SK-N-SH (cell line): ENCODE data around the gene WDFY1. TPM values are rescaled to one million over a fixed set of nuclear protein-coding genes. Genes with fewer than 3 reads are reported as not detected.

Experiments used
- CTCF ChIA-PET: fragments of 300-600, 350-600 bp; formaldehyde crosslinking; extraction: SDS; loops from one replicate; lab custom pipeline; 2021; lab: Yijun Ruan, JAX
- POLR2A ChIA-PET: fragments of 350-600 bp; sonication (Branson Sonifier 250); formaldehyde crosslinking; extraction: SDS; loops from one replicate; lab custom pipeline; 2020; ENCODE audit warnings: antibody characterized with exemption, inconsistent platforms; lab: Yijun Ruan, JAX
- DNase-seq: peaks from one replicate; pipeline ENCODE4 v3.0.0; 2012
- H2AFZ ChIP-seq: fragments of 200-600 bp; sonication (generic); 2 replicates; pipeline ENCODE4 v1.8.1; 2016; ENCODE audit warnings: antibody characterized with exemption, mild to moderate bottlenecking, low read depth
- H3F3A ChIP-seq: fragments of 200-600 bp; sonication (generic); replicated peaks from 2 replicates; pipeline ENCODE3; 2016; ENCODE audit warnings: antibody characterized with exemption, mild to moderate bottlenecking; ENCODE audit not compliant: insufficient read depth
- H3K27ac ChIP-seq, 2 experiments: fragments of 200-500 bp in 1 of 2; fragments of 200-600 bp in 1 of 2; sonication (Bioruptor generic) in 1 of 2; sonication (generic), shearing (Covaris generic) in 1 of 2; 2 replicates each; pipeline versions ENCODE4 v1.5.1 to v1.6.1; 2014 to 2016; ENCODE audit warnings: low read depth in 2 of 2, inconsistent platforms in 1 of 2, low read length in 1 of 2, mild to moderate bottlenecking in 1 of 2, mixed read lengths in 1 of 2
- H3K27me3 ChIP-seq: fragments of 200-600 bp; sonication (generic), shearing (Covaris generic); 2 replicates; pipeline ENCODE4 v1.6.1; 2016; ENCODE audit warnings: mixed run types; ENCODE audit not compliant: insufficient read depth
- H3K36me3 ChIP-seq, 2 experiments: fragments of 200-500 bp in 1 of 2; fragments of 200-600 bp in 1 of 2; sonication (Bioruptor generic) in 1 of 2; sonication (generic) in 1 of 2; replicated peaks in 1 of 2; 2 replicates each; pipeline versions ENCODE3 to v1.5.1; 2014 to 2016; ENCODE audit warnings: low read length in 1 of 2, mild to moderate bottlenecking in 1 of 2; ENCODE audit not compliant: insufficient read depth in 2 of 2, control insufficient read depth in 1 of 2
- H3K4me1 ChIP-seq, 2 experiments: fragments of 200-500 bp in 1 of 2; fragments of 200-600 bp in 1 of 2; sonication (Bioruptor generic) in 1 of 2; sonication (generic), shearing (Covaris generic) in 1 of 2; 2 replicates each; pipeline versions ENCODE4 v1.5.1 to v1.6.1; 2014 to 2016; ENCODE audit warnings: low read depth in 1 of 2, low read length in 1 of 2, mixed run types in 1 of 2; ENCODE audit not compliant: insufficient read depth in 2 of 2, control insufficient read depth in 1 of 2
- H3K4me2 ChIP-seq: fragments of 200-600 bp; sonication (generic), shearing (Covaris generic); 2 replicates; pipeline ENCODE4 v1.6.1; 2017; ENCODE audit warnings: mixed run types
- H3K4me3 ChIP-seq, 2 experiments: fragments of 200-500 bp in 1 of 2; fragments of 200-600 bp in 1 of 2; sonication (Bioruptor generic) in 1 of 2; sonication (generic), shearing (Covaris generic) in 1 of 2; 2 replicates each; pipeline versions ENCODE4 v1.5.1 to v1.8.1; 2014 to 2016; ENCODE audit warnings: low read depth in 2 of 2, inconsistent platforms in 1 of 2, low read length in 1 of 2, mild to moderate bottlenecking in 1 of 2, mixed read lengths in 1 of 2, moderate library complexity in 1 of 2
- H3K79me2 ChIP-seq: fragments of 200-600 bp; sonication (generic); 2 replicates; pipeline ENCODE4 v1.8.1; 2017; ENCODE audit warnings: mild to moderate bottlenecking; ENCODE audit not compliant: insufficient read depth
- H3K9ac ChIP-seq: fragments of 200-600 bp; sonication (generic); 2 replicates; pipeline ENCODE4 v1.6.1; 2017; ENCODE audit warnings: mixed run types
- H3K9me2 ChIP-seq: fragments of 200-600 bp; sonication (generic); 2 replicates; pipeline ENCODE4 v1.6.1; 2017; ENCODE audit warnings: mixed run types
- H3K9me3 ChIP-seq: fragments of 200-600 bp; sonication (generic); 2 replicates; pipeline ENCODE4 v1.6.1; 2017; ENCODE audit warnings: mixed run types, mild to moderate bottlenecking, moderate library complexity
- H4K20me1 ChIP-seq: fragments of 200-600 bp; sonication (generic); 2 replicates; pipeline ENCODE4 v1.6.1; 2017; ENCODE audit warnings: mild to moderate bottlenecking, mixed run types; ENCODE audit not compliant: insufficient read depth
- CHD2 ChIP-seq: fragments of 150-350 bp; IDR thresholded peaks from 2 replicates; pipeline ENCODE4 v1.6.1; 2018; ENCODE audit warnings: low read length; ENCODE audit not compliant: partially characterized antibody
- ELF1 ChIP-seq: IDR thresholded peaks from 2 replicates; pipeline ENCODE4 v1.4.0; 2012
- EP300 ChIP-seq, 2 experiments: IDR thresholded peaks; 2 replicates each; pipeline versions ENCODE4 v1.4.0 to v1.6.1; 2012; ENCODE audit warnings: borderline replicate concordance in 1 of 2, low read depth in 1 of 2, low read length in 1 of 2
- EZH2phosphoT487 ChIP-seq: fragments of 200-600 bp; sonication (generic); IDR thresholded peaks from 2 replicates; pipeline ENCODE4 v1.6.1; 2017; ENCODE audit warnings: low read depth, mixed run types, mild to moderate bottlenecking, antibody characterized with exemption, moderate library complexity, borderline replicate concordance
- FOXJ3 ChIP-seq: sonication (generic); formaldehyde crosslinking; IDR thresholded peaks from 2 replicates; pipeline ENCODE4 v1.5.1; 2020; ENCODE audit warnings: mild to moderate bottlenecking, missing genetic modification reagents
- FOXM1 ChIP-seq: IDR thresholded peaks from 2 replicates; pipeline ENCODE4 v1.4.0; 2012; ENCODE audit warnings: low read depth, mild to moderate bottlenecking
- GABPA ChIP-seq: IDR thresholded peaks from 2 replicates; pipeline ENCODE4 v1.4.0; 2012; ENCODE audit warnings: low read depth, mild to moderate bottlenecking
- GATA2 ChIP-seq: sonication (generic); formaldehyde crosslinking; IDR thresholded peaks from 2 replicates; pipeline ENCODE4 v1.5.0; 2020; ENCODE audit warnings: mild to moderate bottlenecking, missing genetic modification reagents
- JUND ChIP-seq: IDR thresholded peaks from 2 replicates; pipeline ENCODE4 v1.4.0; 2012
- MAX ChIP-seq: IDR thresholded peaks from 2 replicates; pipeline ENCODE4 v1.4.0; 2012; ENCODE audit warnings: low read depth
- MEF2A ChIP-seq: IDR thresholded peaks from 2 replicates; pipeline ENCODE4 v1.4.0; 2012; ENCODE audit warnings: low read depth, borderline replicate concordance
- NRF1 ChIP-seq: IDR thresholded peaks from 2 replicates; pipeline ENCODE4 v1.6.1; 2012; ENCODE audit warnings: low read depth, mild to moderate bottlenecking, low read length
- POLR2AphosphoS5 ChIP-seq: IDR thresholded peaks from 2 replicates; pipeline ENCODE4 v1.6.1; 2012; ENCODE audit warnings: low read depth, low read length
- RAD21 ChIP-seq: IDR thresholded peaks from 2 replicates; pipeline ENCODE4 v1.6.1; 2012; ENCODE audit warnings: mild to moderate bottlenecking, low read length
- RFX5 ChIP-seq: IDR thresholded peaks from 2 replicates; pipeline ENCODE4 v1.6.1; 2012; ENCODE audit warnings: mild to moderate bottlenecking, improper control_type of control experiment, low read length
- SMC3 ChIP-seq: IDR thresholded peaks from 2 replicates; pipeline ENCODE4 v1.6.1; 2012; ENCODE audit warnings: low read depth, low read length, improper control_type of control experiment
- TAF1 ChIP-seq: IDR thresholded peaks from 2 replicates; pipeline ENCODE4 v1.6.1; 2012; ENCODE audit warnings: low read depth, mild to moderate bottlenecking, low read length, moderate library complexity, borderline replicate concordance
- TCF12 ChIP-seq: IDR thresholded peaks from 2 replicates; pipeline ENCODE4 v1.4.0; 2012
- TEAD4 ChIP-seq: IDR thresholded peaks from 2 replicates; pipeline ENCODE4 v1.4.0; 2012; ENCODE audit warnings: mild to moderate bottlenecking, borderline replicate concordance; ENCODE audit not compliant: insufficient read depth
- USF1 ChIP-seq: IDR thresholded peaks from 2 replicates; pipeline ENCODE4 v1.4.0; 2012; ENCODE audit warnings: low read depth, borderline replicate concordance
- USF2 ChIP-seq: fragments of 150-350 bp; IDR thresholded peaks from 2 replicates; pipeline ENCODE4 v1.6.1; 2017; ENCODE audit warnings: antibody characterized with exemption, low read length, low read depth, borderline replicate concordance
- ZBTB33 ChIP-seq: IDR thresholded peaks from 2 replicates; pipeline ENCODE4 v1.4.0; 2012; ENCODE audit warnings: low read depth, borderline replicate concordance
- WGBS: methylation state at CpG from one replicate; pipeline ENCODE4 v1.1.6; 2017; ENCODE audit warnings: low lambda C conversion rate; 5-methylcytosine and 5-hydroxymethylcytosine counted together
- polyA plus RNA-seq, 3 experiments: library from polyadenylated mRNA; depleted of rRNA; stranded (reverse); fragments of >200 nt; gene quantifications; 2 replicates each; pipeline ENCODE4 v1.2.3, GENCODE V29; 2012
- TF ChIP-seq, protein P1 (sequence below): fragments of 200-600 bp; sonication (generic); IDR thresholded peaks from 2 replicates; pipeline ENCODE4 v1.6.1; 2017; ENCODE audit warnings: antibody characterized with exemption, mild to moderate bottlenecking, moderate library complexity
- TF ChIP-seq, protein P2 (sequence below): IDR thresholded peaks from 2 replicates; pipeline ENCODE4 v1.6.1; 2012; ENCODE audit warnings: mild to moderate bottlenecking, low read depth, low read length, moderate library complexity

The WDFY1 gene
- polyA plus RNA-seq, 1 of the 3 experiments (the other 2 are of a cell fraction), result 21.7 TPM

GRCh38 chr2:223941579-223942277 is 3.4 kb downstream of the WDFY1 start:
- H3K79me2 ChIP-seq, result peaks cover 87% of the 10 kb centered on the region
- H3K27me3 ChIP-seq, result no peaks in the 10 kb centered on the region
- H3K36me3 ChIP-seq, result peaks cover 0 to 9% of the 10 kb centered on the region in 2 experiments
- DNase-seq, result no peak
- no peak overlapping the region for H3K9ac ChIP-seq
- no peaks in the 10 kb centered on the region for H3K9me2 ChIP-seq
- H3K27ac ChIP-seq, result peak overlapping the region in 1 of 2 experiments; percentile 37; a peak in 3 of 4 replicates
- H4K20me1 ChIP-seq, result peaks cover 33% of the 10 kb centered on the region
- H3K4me3 ChIP-seq, result no peak overlapping the region
- peaks cover 14% of the 10 kb centered on the region for H3F3A ChIP-seq
- H3K9me3 ChIP-seq, result no peaks in the 10 kb centered on the region
- 35% methylated on average over 12 of the region's 12 CpGs for WGBS
- peaks cover 7 to 25% of the 10 kb centered on the region in 2 experiments for H3K4me1 ChIP-seq
- H3K4me2 ChIP-seq, result peak overlapping the region; percentile 67
- ChIA-PET POLR2A (no interaction called here), CTCF (interaction anchor here (1.4 kb wide), 1 partner anchor 11 kb away, joined by 4 read pairs; no protein-coding TSS in a partner anchor)
- H2AFZ ChIP-seq, result no peak overlapping the region
- TF ChIP-seq, protein P1, sequence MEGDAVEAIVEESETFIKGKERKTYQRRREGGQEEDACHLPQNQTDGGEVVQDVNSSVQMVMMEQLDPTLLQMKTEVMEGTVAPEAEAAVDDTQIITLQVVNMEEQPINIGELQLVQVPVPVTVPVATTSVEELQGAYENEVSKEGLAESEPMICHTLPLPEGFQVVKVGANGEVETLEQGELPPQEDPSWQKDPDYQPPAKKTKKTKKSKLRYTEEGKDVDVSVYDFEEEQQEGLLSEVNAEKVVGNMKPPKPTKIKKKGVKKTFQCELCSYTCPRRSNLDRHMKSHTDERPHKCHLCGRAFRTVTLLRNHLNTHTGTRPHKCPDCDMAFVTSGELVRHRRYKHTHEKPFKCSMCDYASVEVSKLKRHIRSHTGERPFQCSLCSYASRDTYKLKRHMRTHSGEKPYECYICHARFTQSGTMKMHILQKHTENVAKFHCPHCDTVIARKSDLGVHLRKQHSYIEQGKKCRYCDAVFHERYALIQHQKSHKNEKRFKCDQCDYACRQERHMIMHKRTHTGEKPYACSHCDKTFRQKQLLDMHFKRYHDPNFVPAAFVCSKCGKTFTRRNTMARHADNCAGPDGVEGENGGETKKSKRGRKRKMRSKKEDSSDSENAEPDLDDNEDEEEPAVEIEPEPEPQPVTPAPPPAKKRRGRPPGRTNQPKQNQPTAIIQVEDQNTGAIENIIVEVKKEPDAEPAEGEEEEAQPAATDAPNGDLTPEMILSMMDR, result no peak
- TF ChIP-seq MAX (no peak; the same call in 1 of the 2 replicates), NRF1 (no peak), JUND (peak; percentile 92), EP300 (IDR thresholded peaks at IDR 0.05; ENCODE audit: borderline replicate concordance in 1 of 2, low read depth in 1 of 2, low read length in 1 of 2) (peak in 1 of 2 experiments; percentile 43; a peak in 1 of 4 replicates), TEAD4 (peak; percentile 82), USF1 (no peak), USF2 (no peak), POLR2AphosphoS5 (peak; percentile 23; the same call in 1 of the 2 replicates), TAF1 (no peak), CHD2 (no peak), RAD21 (no peak), EZH2phosphoT487 (no peak), GABPA (no peak), ZBTB33 (no peak), GATA2 (CRISPR knock-in tag) (no peak), TCF12 (peak; percentile 58; the same call in 1 of the 2 replicates), FOXJ3 (CRISPR knock-in tag) (no peak), FOXM1 (no peak), RFX5 (no peak), ELF1 (no peak), MEF2A (no peak), SMC3 (no peak)
- TF ChIP-seq, protein P2, sequence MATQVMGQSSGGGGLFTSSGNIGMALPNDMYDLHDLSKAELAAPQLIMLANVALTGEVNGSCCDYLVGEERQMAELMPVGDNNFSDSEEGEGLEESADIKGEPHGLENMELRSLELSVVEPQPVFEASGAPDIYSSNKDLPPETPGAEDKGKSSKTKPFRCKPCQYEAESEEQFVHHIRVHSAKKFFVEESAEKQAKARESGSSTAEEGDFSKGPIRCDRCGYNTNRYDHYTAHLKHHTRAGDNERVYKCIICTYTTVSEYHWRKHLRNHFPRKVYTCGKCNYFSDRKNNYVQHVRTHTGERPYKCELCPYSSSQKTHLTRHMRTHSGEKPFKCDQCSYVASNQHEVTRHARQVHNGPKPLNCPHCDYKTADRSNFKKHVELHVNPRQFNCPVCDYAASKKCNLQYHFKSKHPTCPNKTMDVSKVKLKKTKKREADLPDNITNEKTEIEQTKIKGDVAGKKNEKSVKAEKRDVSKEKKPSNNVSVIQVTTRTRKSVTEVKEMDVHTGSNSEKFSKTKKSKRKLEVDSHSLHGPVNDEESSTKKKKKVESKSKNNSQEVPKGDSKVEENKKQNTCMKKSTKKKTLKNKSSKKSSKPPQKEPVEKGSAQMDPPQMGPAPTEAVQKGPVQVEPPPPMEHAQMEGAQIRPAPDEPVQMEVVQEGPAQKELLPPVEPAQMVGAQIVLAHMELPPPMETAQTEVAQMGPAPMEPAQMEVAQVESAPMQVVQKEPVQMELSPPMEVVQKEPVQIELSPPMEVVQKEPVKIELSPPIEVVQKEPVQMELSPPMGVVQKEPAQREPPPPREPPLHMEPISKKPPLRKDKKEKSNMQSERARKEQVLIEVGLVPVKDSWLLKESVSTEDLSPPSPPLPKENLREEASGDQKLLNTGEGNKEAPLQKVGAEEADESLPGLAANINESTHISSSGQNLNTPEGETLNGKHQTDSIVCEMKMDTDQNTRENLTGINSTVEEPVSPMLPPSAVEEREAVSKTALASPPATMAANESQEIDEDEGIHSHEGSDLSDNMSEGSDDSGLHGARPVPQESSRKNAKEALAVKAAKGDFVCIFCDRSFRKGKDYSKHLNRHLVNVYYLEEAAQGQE, result no peak
